Measurements from ENCODE around the gene VAV2.
"Not testable (repeated sequence)": the region's sequence is repeated elsewhere in the genome, so short reads cannot be mapped to it uniquely, and the experiment has no call there.

Gene VAV2

GRCh38 chr9:133998915-133999595 lies 6.9 kb upstream of the VAV2 start:
- DNase-seq (ENCODE audit: low spot score) (no peak), FAIRE-seq (no peak)

- DNase-seq (ENCODE audit: low spot score), result no peak
- no peak for FAIRE-seq
These were observed 5.5 kb upstream of the VAV2 start for GRCh38 chr9:133997584-133997983.

- DNase-seq (ENCODE audit: low spot score), result no peak
- no peak for FAIRE-seq
These were observed 4.7 kb upstream of the VAV2 start for GRCh38 chr9:133996531-133997520.

GRCh38 chr9:133995012-133995896 lies 3.1 kb upstream of the VAV2 start:
- FAIRE-seq, result no peak
- DNase-seq (ENCODE audit: low spot score), result peak; percentile 73

GRCh38 chr9:133994353-133995011 lies 2.4 kb upstream of the VAV2 start:
- no peak for FAIRE-seq
- DNase-seq (ENCODE audit: low spot score), result peak; percentile 55

GRCh38 chr9:133993635-133994253 lies 1.6 kb upstream of the VAV2 start:
- DNase-seq (ENCODE audit: low spot score) (no peak), FAIRE-seq (no peak)

GRCh38 chr9:133992780-133993634 lies 883 bp upstream of the VAV2 start:
- FAIRE-seq, result peak; percentile 68
- peak; percentile 89 for DNase-seq (ENCODE audit: low spot score)

- FAIRE-seq (no peak), DNase-seq (ENCODE audit: low spot score) (no peak)
These were observed 756 bp downstream of the VAV2 start for GRCh38 chr9:133991214-133991921.

- DNase-seq (ENCODE audit: low spot score) (peak; percentile 94), FAIRE-seq (peak; percentile 86)
These were observed 1.5 kb downstream of the VAV2 start for GRCh38 chr9:133990366-133991213.

GRCh38 chr9:133989625-133990365 lies 2.3 kb downstream of the VAV2 start:
- no peak for FAIRE-seq
- no peak for DNase-seq (ENCODE audit: low spot score)

- not testable (repeated sequence) for FAIRE-seq; DNase-seq (ENCODE audit: low spot score)
These were observed 3.4 kb downstream of the VAV2 start for GRCh38 chr9:133988771-133989170.

GRCh38 chr9:133987946-133988665 lies 4.0 kb downstream of the VAV2 start:
- FAIRE-seq, result no peak
- DNase-seq (ENCODE audit: low spot score), result no peak

GRCh38 chr9:133987446-133987788 lies 4.7 kb downstream of the VAV2 start:
- no peak for FAIRE-seq
- no peak for DNase-seq (ENCODE audit: low spot score)

- DNase-seq (ENCODE audit: low spot score), result no peak
- FAIRE-seq, result no peak
These were observed 5.2 kb downstream of the VAV2 start for GRCh38 chr9:133986774-133987445.

GRCh38 chr9:133986061-133986460 lies 6.1 kb downstream of the VAV2 start:
- no peak for FAIRE-seq

More at GRCh38 chr9:133986061-133986460, 6.1 kb downstream of the VAV2 start:
- no peak for DNase-seq (ENCODE audit: low spot score)
